HCT116 (cell line): ENCODE measurements around the gene SAMD4A. TPM values are rescaled to one million over a fixed set of nuclear protein-coding genes. Genes with fewer than 3 reads are reported as not detected.

Experiments used
- ATAC-seq: fragments of 200-7000 bp; cut with Tn5 transposase; 2 replicates; pipeline ENCODE4 v1.9.1; 2020; ENCODE audit warnings: mild to moderate bottlenecking, moderate library complexity
- BruUV-seq: library from RNA; stranded (reverse); fragments of 400-500 nt; replicated peaks from 2 replicates; lab custom pipeline; 2021; lab: Mats Ljungman, UMichigan
- CTCF ChIA-PET: fragments of 300-600 bp; sonication (Branson Sonifier 250); formaldehyde crosslinking; loops from one replicate; lab custom pipeline; 2021; ENCODE audit warnings: antibody characterized with exemption; lab: Charles Lee
- POLR2A ChIA-PET: fragments of 300-600, 350-600 bp; sonication (Branson Sonifier 250); formaldehyde crosslinking; loops from one replicate; lab custom pipeline; 2021; ENCODE audit warnings: antibody characterized with exemption; lab: Charles Lee
- RAD21 ChIA-PET, 2 experiments: fragments of 300-600 bp; sonication (Branson Sonifier 250); formaldehyde crosslinking; loops; one replicate each; lab custom pipeline; 2023; ENCODE audit warnings: low total read pairs in 2 of 2; ENCODE audit not compliant: uncharacterized antibody in 2 of 2, unreplicated experiment in 2 of 2, low non-redundant PET in 1 of 2; lab: Charles Lee
- DNase-seq: peaks from one replicate; pipeline ENCODE4 v3.0.0-alpha.2; 2010; ENCODE audit warnings: low read depth, low spot score
- H2AFZ ChIP-seq: fragments of 200-600 bp; shearing (Covaris generic), sonication (generic); 2 replicates; pipeline ENCODE4 v1.6.1; 2017; ENCODE audit warnings: low read depth, mixed run types, mixed read lengths, antibody characterized with exemption, low read length; ENCODE audit not compliant: poor library complexity, severe bottlenecking
- H3K27ac ChIP-seq: 2 replicates; pipeline ENCODE4 v1.5.1; 2012; ENCODE audit warnings: low read depth, low read length
- H3K27me3 ChIP-seq: fragments of 200-600 bp; sonication (generic); 2 replicates; pipeline ENCODE4 v1.6.1; 2016; ENCODE audit warnings: mixed run types, low read length, mixed read lengths; ENCODE audit not compliant: insufficient read depth
- H3K36me3 ChIP-seq, 2 experiments: fragments of 200-500 bp in 1 of 2; fragments of 200-600 bp in 1 of 2; sonication (Bioruptor generic) in 1 of 2; sonication (generic) in 1 of 2; 2 replicates each; pipeline versions ENCODE4 v1.5.1 to v1.6.1; 2014 to 2016; ENCODE audit warnings: low read length in 2 of 2, inconsistent platforms in 1 of 2, mixed read lengths in 1 of 2, mixed run types in 1 of 2; ENCODE audit not compliant: insufficient read depth in 2 of 2, control insufficient read depth in 1 of 2
- H3K4me1 ChIP-seq, 2 experiments: fragments of 200-600 bp in 1 of 2; sonication (generic) in 1 of 2; 2 replicates each; pipeline versions ENCODE4 v1.5.1 to v1.6.1; 2012 to 2017; ENCODE audit warnings: low read length in 2 of 2, inconsistent platforms in 1 of 2, mild to moderate bottlenecking in 1 of 2, mixed read lengths in 1 of 2, mixed run types in 1 of 2, moderate library complexity in 1 of 2; ENCODE audit not compliant: insufficient read depth in 2 of 2, control insufficient read depth in 1 of 2
- H3K4me2 ChIP-seq: fragments of 200-600 bp; sonication (generic); 2 replicates; pipeline ENCODE4 v1.6.1; 2017; ENCODE audit warnings: mixed run types, low read length, mixed read lengths
- H3K4me3 ChIP-seq, 2 experiments: fragments of 200-600 bp in 1 of 2; sonication (generic) in 1 of 2; replicated peaks in 1 of 2; 2 replicates each; pipeline ENCODE4 v1.5.1; 2011 to 2016; ENCODE audit warnings: low read length in 2 of 2, control low read depth in 1 of 2, low read depth in 1 of 2, mild to moderate bottlenecking in 1 of 2, mixed read lengths in 1 of 2, mixed run types in 1 of 2
- H3K79me2 ChIP-seq: fragments of 200-600 bp; sonication (generic); 2 replicates; pipeline ENCODE4 v1.6.1; 2017; ENCODE audit warnings: mild to moderate bottlenecking, mixed run types, low read length, moderate library complexity, mixed read lengths; ENCODE audit not compliant: insufficient read depth
- H3K9ac ChIP-seq: fragments of 200-600 bp; sonication (generic); 2 replicates; pipeline ENCODE4 v1.6.1; 2016; ENCODE audit warnings: low read length, mixed read lengths
- H3K9me2 ChIP-seq: fragments of 200-600 bp; sonication (generic), shearing (Covaris generic); 2 replicates; pipeline ENCODE4 v1.6.1; 2017; ENCODE audit warnings: mixed run types, mild to moderate bottlenecking, moderate library complexity; ENCODE audit not compliant: insufficient read depth
- H3K9me3 ChIP-seq, 2 experiments: fragments of 200-500 bp in 1 of 2; fragments of 200-600 bp in 1 of 2; sonication (Bioruptor generic) in 1 of 2; sonication (generic) in 1 of 2; 2 replicates each; pipeline ENCODE4 v1.6.1; 2014 to 2017; ENCODE audit warnings: low read length in 2 of 2, mixed read lengths in 2 of 2, inconsistent platforms in 1 of 2, low read depth in 1 of 2, mild to moderate bottlenecking in 1 of 2, mixed run types in 1 of 2, moderate library complexity in 1 of 2; ENCODE audit not compliant: control insufficient read depth in 1 of 2, insufficient read depth in 1 of 2
- H4K20me1 ChIP-seq: fragments of 200-600 bp; sonication (generic), shearing (Covaris generic); 2 replicates; pipeline ENCODE4 v1.6.1; 2017; ENCODE audit warnings: mixed run types, mild to moderate bottlenecking, moderate library complexity; ENCODE audit not compliant: insufficient read depth
- CEBPB ChIP-seq: IDR thresholded peaks from 2 replicates; pipeline ENCODE4 v1.6.1; 2012; ENCODE audit warnings: low read depth
- EGR1 ChIP-seq: IDR thresholded peaks from 2 replicates; pipeline ENCODE4 v1.6.1; 2012; ENCODE audit warnings: low read depth
- EZH2 ChIP-seq: fragments of 200-600 bp; sonication (generic); IDR thresholded peaks from 2 replicates; pipeline ENCODE4 v1.6.1; 2017; ENCODE audit warnings: antibody characterized with exemption, mixed run types
- EZH2phosphoT487 ChIP-seq: fragments of 200-600 bp; IDR thresholded peaks from 2 replicates; pipeline ENCODE4 v1.6.1; 2018; ENCODE audit warnings: antibody characterized with exemption, borderline replicate concordance
- FOSL1 ChIP-seq: IDR thresholded peaks from 2 replicates; pipeline ENCODE4 v1.6.1; 2012; ENCODE audit warnings: low read depth
- POLR2A ChIP-seq: IDR thresholded peaks from 2 replicates; pipeline ENCODE4 v1.7.0; 2011; ENCODE audit warnings: borderline replicate concordance; ENCODE audit not compliant: insufficient read depth, insufficient read length; ENCODE audit errors: extremely low read depth
- TCF7L2 ChIP-seq: IDR thresholded peaks from 2 replicates; pipeline ENCODE4 v1.7.0; 2011; ENCODE audit warnings: borderline replicate concordance, inconsistent platforms; ENCODE audit not compliant: insufficient read depth, insufficient read length; ENCODE audit errors: extremely low read depth
- intact Hi-C: fragments of 100-400 bp; cut with micrococcal nuclease; formaldehyde crosslinking; loops from 2 replicates; pipeline ENCODE4 v1.10.0; 2022
- total RNA-seq: library from RNA; stranded (reverse); gene quantifications from one replicate; pipeline ENCODE4 v1.2.1, GENCODE V29; 2021; ENCODE audit not compliant: unreplicated experiment
- TF ChIP-seq, protein P1 (sequence below): IDR thresholded peaks from 2 replicates; pipeline ENCODE4 v1.6.1; 2012
- TF ChIP-seq, protein P2 (sequence below), 3 experiments: fragments of 200-600 bp in 1 of 3; sonication (generic) in 1 of 3; IDR thresholded peaks in 2 of 3; conservative IDR thresholded peaks in 1 of 3; 2 replicates each; pipeline ENCODE4 v1.5.1; 2012 to 2017; ENCODE audit warnings: low read depth in 2 of 3, low read length in 2 of 3, antibody characterized with exemption in 1 of 3, borderline replicate concordance in 1 of 3, control low read depth in 1 of 3, mild to moderate bottlenecking in 1 of 3, mixed read lengths in 1 of 3, mixed run types in 1 of 3, moderate library complexity in 1 of 3; ENCODE audit not compliant: insufficient read depth in 1 of 3

The SAMD4A gene
- total RNA-seq, 1 experiment from 2014 or later, result 9.0 TPM

DNA sequence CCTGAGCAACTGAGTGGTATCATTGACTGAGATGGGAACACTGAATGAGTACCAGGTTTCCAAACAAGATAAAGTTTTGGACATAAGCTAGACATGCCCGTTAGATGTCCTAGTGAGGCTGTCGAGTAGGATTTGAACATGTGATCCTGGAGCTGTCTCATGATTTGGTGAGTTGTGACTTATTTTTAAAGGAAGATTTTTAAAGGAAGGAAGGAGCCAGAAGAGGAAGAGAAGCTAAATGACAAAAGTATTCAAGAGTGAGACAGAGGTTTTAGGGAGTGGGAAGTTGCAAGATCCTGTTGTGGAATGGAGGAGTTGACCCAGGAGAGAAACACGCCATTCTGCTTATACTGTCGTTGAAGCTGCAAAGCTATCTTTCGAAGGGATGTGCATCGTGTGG, 82.1 kb downstream of the SAMD4A start:
- no peaks in the 10 kb centered on the region for H3K9me2 ChIP-seq
- no peak overlapping the region for H3K9ac ChIP-seq
- DNase-seq (no peak), ATAC-seq (no peak)
- no peak overlapping the region for H3K27ac ChIP-seq
- H3K4me2 ChIP-seq, result no peak overlapping the region
- H3K4me3 ChIP-seq, result no peak overlapping the region
- no peaks in the 10 kb centered on the region; the same call in 1 of the 2 replicates for H3K79me2 ChIP-seq
- no peak for TF ChIP-seq TCF7L2
- TF ChIP-seq FOSL1, result no peak
- TF ChIP-seq, protein P1, sequence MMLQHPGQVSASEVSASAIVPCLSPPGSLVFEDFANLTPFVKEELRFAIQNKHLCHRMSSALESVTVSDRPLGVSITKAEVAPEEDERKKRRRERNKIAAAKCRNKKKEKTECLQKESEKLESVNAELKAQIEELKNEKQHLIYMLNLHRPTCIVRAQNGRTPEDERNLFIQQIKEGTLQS, result no peak
- TF ChIP-seq EZH2, result no peak
- no peak for TF ChIP-seq CEBPB
- TF ChIP-seq, protein P2, sequence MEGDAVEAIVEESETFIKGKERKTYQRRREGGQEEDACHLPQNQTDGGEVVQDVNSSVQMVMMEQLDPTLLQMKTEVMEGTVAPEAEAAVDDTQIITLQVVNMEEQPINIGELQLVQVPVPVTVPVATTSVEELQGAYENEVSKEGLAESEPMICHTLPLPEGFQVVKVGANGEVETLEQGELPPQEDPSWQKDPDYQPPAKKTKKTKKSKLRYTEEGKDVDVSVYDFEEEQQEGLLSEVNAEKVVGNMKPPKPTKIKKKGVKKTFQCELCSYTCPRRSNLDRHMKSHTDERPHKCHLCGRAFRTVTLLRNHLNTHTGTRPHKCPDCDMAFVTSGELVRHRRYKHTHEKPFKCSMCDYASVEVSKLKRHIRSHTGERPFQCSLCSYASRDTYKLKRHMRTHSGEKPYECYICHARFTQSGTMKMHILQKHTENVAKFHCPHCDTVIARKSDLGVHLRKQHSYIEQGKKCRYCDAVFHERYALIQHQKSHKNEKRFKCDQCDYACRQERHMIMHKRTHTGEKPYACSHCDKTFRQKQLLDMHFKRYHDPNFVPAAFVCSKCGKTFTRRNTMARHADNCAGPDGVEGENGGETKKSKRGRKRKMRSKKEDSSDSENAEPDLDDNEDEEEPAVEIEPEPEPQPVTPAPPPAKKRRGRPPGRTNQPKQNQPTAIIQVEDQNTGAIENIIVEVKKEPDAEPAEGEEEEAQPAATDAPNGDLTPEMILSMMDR (IDR thresholded peaks at IDR 0.05 in 2 of 3, conservative IDR thresholded peaks at IDR 0.05 in 1 of 3; ENCODE audit: borderline replicate concordance in 1 of 3, insufficient read depth in 1 of 3, low read depth in 2 of 3, low read length in 2 of 3), result no peak
- TF ChIP-seq POLR2A, result no peak
- TF ChIP-seq EZH2phosphoT487, result no peak
- no peak for TF ChIP-seq EGR1
- H3K27me3 ChIP-seq, result no peaks in the 10 kb centered on the region
- no peaks in the 10 kb centered on the region for H3K36me3 ChIP-seq
- no TSS peak for BruUV-seq
- H4K20me1 ChIP-seq, result no peaks in the 10 kb centered on the region
- intact Hi-C loops, result no loop called here
- H3K9me3 ChIP-seq, result no peaks in the 10 kb centered on the region
- peaks cover 42 to 56% of the 10 kb centered on the region in 2 experiments for H3K4me1 ChIP-seq
- ChIA-PET POLR2A (no interaction called here), CTCF (no interaction called here), RAD21 (no interaction called here)
- H2AFZ ChIP-seq, result no peak overlapping the region
